Left cardiac atrium (tissue), 4 donors: ENCODE data around the gene APOO. TPM values are rescaled to one million over a fixed set of nuclear protein-coding genes. Genes with fewer than 3 reads are reported as not detected.

ENCODE experiments used
- ATAC-seq, 2 donors: fragments of 200-7000 bp; cut with Tn5 transposase; one replicate each; pipeline ENCODE4 v1.9.1; 2020; ENCODE audit warnings: mild to moderate bottlenecking in 2 of 2, moderate library complexity in 2 of 2
- DNase-seq: peaks from one replicate; pipeline ENCODE4 v3.0.0-alpha.2; 2020
- intact Hi-C, 2 donors: fragments of 100-400 bp; cut with DNase I; formaldehyde crosslinking; loops; one replicate each; pipeline versions ENCODE4 v1.14.1 to v1.15.1; 2022 to 2023
- total RNA-seq, 2 donors: library from RNA; stranded (reverse); fragmentation: NEBNext Ultra II Directional; extraction: Animal tissue kit (Norgen Biotek cat#: 25700); gene quantifications; one replicate each; pipeline ENCODE4 v1.2.1, GENCODE V29; 2021
- donor health status: DM: no; HTN: yes; CAD: no.
- donor health status: DM: no; HTN: yes; CAD: no; lungs with severe emphysema.
- donor health status: DM: yes; HTN: yes; CAD: no.
- donor health status: Dilated cardiomyopathy.

Gene APOO
- total RNA-seq, 2 donors from 2014 or later = 70.0 to 70.9 TPM

- DNase-seq = no peak
- intact Hi-C loops = no loop called here
- ATAC-seq = no peak
Measured at GRCh38 chrX:23799469-23800065, 108.2 kb downstream of the APOO start.

GRCh38 chrX:23797371-23798128, 110.2 kb downstream of the APOO start:
- no peak for DNase-seq
- no peak for ATAC-seq
- intact Hi-C loops = no loop called here

- intact Hi-C loops = no loop called here
- ATAC-seq (no peak), DNase-seq (no peak)
Measured at GRCh38 chrX:23795221-23795620, 112.5 kb downstream of the APOO start.

- ATAC-seq = no peak
- DNase-seq = no peak
- intact Hi-C loops = no loop called here
Measured at GRCh38 chrX:23792861-23793553, 114.7 kb downstream of the APOO start.

- intact Hi-C loops = no loop called here
- DNase-seq (no peak), ATAC-seq (no peak)
Measured at GRCh38 chrX:23790155-23790497, 117.6 kb downstream of the APOO start.

GRCh38 chrX:23789386-23790154, 118.2 kb downstream of the APOO start:
- DNase-seq = peak; percentile 27
- ATAC-seq = no peak
- intact Hi-C loops = loop anchor here (10.0 kb wide), 2 partner anchors 115 to 235 kb away; partner anchors contain the start of genes APOO (in 1 of the 2), CXorf58 (in 1 of the 2) and KLHL15 (in 1 of the 2)

GRCh38 chrX:23788946-23789345, 118.8 kb downstream of the APOO start:
- ATAC-seq = no peak
- intact Hi-C loops = loop anchor here (10.0 kb wide), 2 partner anchors 116 to 236 kb away; partner anchors contain the start of genes APOO (in 1 of the 2), CXorf58 (in 1 of the 2) and KLHL15 (in 1 of the 2)
- DNase-seq = no peak

- DNase-seq = no peak
- ATAC-seq = no peak
- intact Hi-C loops = loop anchor here (10.0 kb wide), 2 partner anchors 116 to 236 kb away; partner anchors contain the start of genes APOO (in 1 of the 2), CXorf58 (in 1 of the 2) and KLHL15 (in 1 of the 2)
Measured at GRCh38 chrX:23788521-23788920, 119.2 kb downstream of the APOO start.

GRCh38 chrX:23787745-23788118, 120.0 kb downstream of the APOO start:
- no peak for DNase-seq
- ATAC-seq = no peak
- intact Hi-C loops = loop anchor here (10.0 kb wide), 2 partner anchors 117 to 237 kb away; partner anchors contain the start of genes APOO (in 1 of the 2), CXorf58 (in 1 of the 2) and KLHL15 (in 1 of the 2)

- intact Hi-C loops = loop anchor here (10.0 kb wide), 2 partner anchors 118 to 238 kb away; partner anchors contain the start of genes APOO (in 1 of the 2), CXorf58 (in 1 of the 2) and KLHL15 (in 1 of the 2)
- ATAC-seq = no peak
Measured at GRCh38 chrX:23786268-23786815, 121.4 kb downstream of the APOO start.

GRCh38 chrX:23785580-23785979, 122.2 kb downstream of the APOO start:
- DNase-seq = no peak
- peak; percentile 1 to 4 for ATAC-seq
- intact Hi-C loops = loop anchor here (10.0 kb wide), 2 partner anchors 119 to 239 kb away; partner anchors contain the start of genes APOO (in 1 of the 2), CXorf58 (in 1 of the 2) and KLHL15 (in 1 of the 2)

More at GRCh38 chrX:23786268-23786815, 121.4 kb downstream of the APOO start:
- peak; percentile 26 for DNase-seq

GRCh38 chrX:23784470-23785331, 123.0 kb downstream of the APOO start:
- intact Hi-C loops = loop anchor here (10.0 kb wide), 2 partner anchors 120 to 240 kb away; partner anchors contain the start of genes APOO (in 1 of the 2), CXorf58 (in 1 of the 2) and KLHL15 (in 1 of the 2)

GRCh38 chrX:23783589-23784469, 123.9 kb downstream of the APOO start:
- intact Hi-C loops = loop anchor here (2.0 to 10.0 kb wide), 3 partner anchors 117 to 241 kb away; partner anchors contain the start of genes APOO (in 1 of the 2), CXorf58 (in 1 of the 2) and KLHL15 (in 1 of the 2)
- DNase-seq = peak; percentile 25
- peak; percentile 2 to 7 for ATAC-seq

More at GRCh38 chrX:23784470-23785331, 123.0 kb downstream of the APOO start:
- DNase-seq (no peak), ATAC-seq (peak in 1 of 2 donors; percentile 1)
